HepG2 (cell line): ENCODE data around the gene PRKCG. TPM values are rescaled to one million over a fixed set of nuclear protein-coding genes. Genes with fewer than 3 reads are reported as not detected.

Experiments
- BORCS8-MEF2B ChIP-seq: sonication (generic); formaldehyde crosslinking; IDR thresholded peaks from 2 replicates; pipeline ENCODE4 v1.8.0; 2022; ENCODE audit warnings: mild to moderate bottlenecking, missing genetic modification reagents
- NAIF1 ChIP-seq: sonication (generic); formaldehyde crosslinking; IDR thresholded peaks from 2 replicates; pipeline ENCODE4 v1.5.0; 2020; ENCODE audit warnings: mild to moderate bottlenecking, missing genetic modification reagents, borderline replicate concordance
- ZNF24 ChIP-seq: fragments of 450-650 bp; IDR thresholded peaks from 2 replicates; pipeline ENCODE4 v1.6.1; 2017; ENCODE audit warnings: antibody characterized with exemption, mild to moderate bottlenecking
- ZNF382 ChIP-seq: sonication (generic); formaldehyde crosslinking; IDR thresholded peaks from 2 replicates; pipeline ENCODE4 v1.5.0; 2020; ENCODE audit warnings: missing genetic modification reagents, mild to moderate bottlenecking, borderline replicate concordance
- polyA plus RNA-seq, 8 experiments: library from polyadenylated mRNA; depleted of rRNA in 3 of 8; stranded (reverse) in 7 of 8; unstranded in 1 of 8; fragments of >200 nt; fragmentation: Illumina TruSeq in 4 of 8; extraction: Trizol in 4 of 8; gene quantifications; 2 replicates each; pipeline versions ENCODE4 v1.2.1 to v1.2.3, GENCODE V29; 2011 to 2016; ENCODE audit warnings: low read depth in 4 of 8, missing spikeins in 1 of 8, mixed read lengths in 1 of 8; ENCODE audit not compliant: insufficient read depth in 1 of 8
- total RNA-seq, 5 experiments: library from RNA; depleted of rRNA; stranded (reverse); fragments of >200 nt; fragmentation: Illumina TruSeq; extraction: Trizol; gene quantifications; 2 replicates each; pipeline ENCODE4 v1.2.3, GENCODE V29; 2016; ENCODE audit warnings: low read depth in 1 of 5
- TF ChIP-seq, protein P1 (sequence below): sonication (generic); formaldehyde crosslinking; IDR thresholded peaks from 2 replicates; pipeline ENCODE4 v1.9.0; 2021; ENCODE audit warnings: mild to moderate bottlenecking, missing genetic modification reagents
- TF ChIP-seq, protein P2 (sequence below): sonication (generic); formaldehyde crosslinking; conservative IDR thresholded peaks from 2 replicates; pipeline ENCODE4 v1.5.0; 2020; ENCODE audit warnings: missing genetic modification reagents
- TF ChIP-seq, protein P3 (sequence below): IDR thresholded peaks from 2 replicates; pipeline ENCODE4 v1.6.1; 2016; ENCODE audit warnings: low read depth, borderline replicate concordance
- TF ChIP-seq, protein P4 (sequence below): sonication (generic); formaldehyde crosslinking; IDR thresholded peaks from 2 replicates; pipeline ENCODE4 v1.5.0; 2020; ENCODE audit warnings: mild to moderate bottlenecking, missing genetic modification reagents
- TF ChIP-seq, protein P5 (sequence below): sonication (generic); formaldehyde crosslinking; IDR thresholded peaks from 2 replicates; pipeline ENCODE4 v1.4.0; 2020; ENCODE audit warnings: mild to moderate bottlenecking, missing genetic modification reagents, borderline replicate concordance

Gene PRKCG
- total and polyA plus RNA-seq, 2 of the 13 experiments (the other 11 are each of a cell fraction or from before 2014, with no cell fraction given): 0.02 to 0.03 TPM

DNA sequence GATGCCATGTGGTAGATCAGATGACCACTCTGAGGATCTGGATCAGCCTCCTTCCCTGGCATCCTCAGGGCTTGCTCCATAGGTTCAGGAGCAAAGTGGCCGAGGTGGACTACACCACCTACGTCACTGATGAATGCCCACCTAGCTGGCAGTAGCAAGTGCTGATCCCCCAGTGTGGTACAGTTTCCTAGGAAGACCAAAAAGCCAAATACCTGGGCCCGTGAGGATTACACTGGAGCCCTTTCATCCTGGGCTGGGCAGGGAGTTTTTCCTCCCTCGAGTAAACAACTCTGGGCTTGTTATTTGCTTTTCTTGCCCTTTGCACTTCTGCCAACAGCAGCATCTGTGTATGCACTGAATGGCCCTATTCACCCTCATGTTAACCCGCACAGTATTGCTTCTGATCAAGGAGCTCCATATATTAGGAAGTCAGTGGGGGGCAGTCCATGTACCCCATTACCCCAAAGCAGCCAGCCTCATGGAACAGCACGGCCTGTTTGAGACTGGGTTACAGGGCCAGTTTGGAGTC lies 17.6 kb upstream of the PRKCG start (continued):
- TF ChIP-seq, protein P1, sequence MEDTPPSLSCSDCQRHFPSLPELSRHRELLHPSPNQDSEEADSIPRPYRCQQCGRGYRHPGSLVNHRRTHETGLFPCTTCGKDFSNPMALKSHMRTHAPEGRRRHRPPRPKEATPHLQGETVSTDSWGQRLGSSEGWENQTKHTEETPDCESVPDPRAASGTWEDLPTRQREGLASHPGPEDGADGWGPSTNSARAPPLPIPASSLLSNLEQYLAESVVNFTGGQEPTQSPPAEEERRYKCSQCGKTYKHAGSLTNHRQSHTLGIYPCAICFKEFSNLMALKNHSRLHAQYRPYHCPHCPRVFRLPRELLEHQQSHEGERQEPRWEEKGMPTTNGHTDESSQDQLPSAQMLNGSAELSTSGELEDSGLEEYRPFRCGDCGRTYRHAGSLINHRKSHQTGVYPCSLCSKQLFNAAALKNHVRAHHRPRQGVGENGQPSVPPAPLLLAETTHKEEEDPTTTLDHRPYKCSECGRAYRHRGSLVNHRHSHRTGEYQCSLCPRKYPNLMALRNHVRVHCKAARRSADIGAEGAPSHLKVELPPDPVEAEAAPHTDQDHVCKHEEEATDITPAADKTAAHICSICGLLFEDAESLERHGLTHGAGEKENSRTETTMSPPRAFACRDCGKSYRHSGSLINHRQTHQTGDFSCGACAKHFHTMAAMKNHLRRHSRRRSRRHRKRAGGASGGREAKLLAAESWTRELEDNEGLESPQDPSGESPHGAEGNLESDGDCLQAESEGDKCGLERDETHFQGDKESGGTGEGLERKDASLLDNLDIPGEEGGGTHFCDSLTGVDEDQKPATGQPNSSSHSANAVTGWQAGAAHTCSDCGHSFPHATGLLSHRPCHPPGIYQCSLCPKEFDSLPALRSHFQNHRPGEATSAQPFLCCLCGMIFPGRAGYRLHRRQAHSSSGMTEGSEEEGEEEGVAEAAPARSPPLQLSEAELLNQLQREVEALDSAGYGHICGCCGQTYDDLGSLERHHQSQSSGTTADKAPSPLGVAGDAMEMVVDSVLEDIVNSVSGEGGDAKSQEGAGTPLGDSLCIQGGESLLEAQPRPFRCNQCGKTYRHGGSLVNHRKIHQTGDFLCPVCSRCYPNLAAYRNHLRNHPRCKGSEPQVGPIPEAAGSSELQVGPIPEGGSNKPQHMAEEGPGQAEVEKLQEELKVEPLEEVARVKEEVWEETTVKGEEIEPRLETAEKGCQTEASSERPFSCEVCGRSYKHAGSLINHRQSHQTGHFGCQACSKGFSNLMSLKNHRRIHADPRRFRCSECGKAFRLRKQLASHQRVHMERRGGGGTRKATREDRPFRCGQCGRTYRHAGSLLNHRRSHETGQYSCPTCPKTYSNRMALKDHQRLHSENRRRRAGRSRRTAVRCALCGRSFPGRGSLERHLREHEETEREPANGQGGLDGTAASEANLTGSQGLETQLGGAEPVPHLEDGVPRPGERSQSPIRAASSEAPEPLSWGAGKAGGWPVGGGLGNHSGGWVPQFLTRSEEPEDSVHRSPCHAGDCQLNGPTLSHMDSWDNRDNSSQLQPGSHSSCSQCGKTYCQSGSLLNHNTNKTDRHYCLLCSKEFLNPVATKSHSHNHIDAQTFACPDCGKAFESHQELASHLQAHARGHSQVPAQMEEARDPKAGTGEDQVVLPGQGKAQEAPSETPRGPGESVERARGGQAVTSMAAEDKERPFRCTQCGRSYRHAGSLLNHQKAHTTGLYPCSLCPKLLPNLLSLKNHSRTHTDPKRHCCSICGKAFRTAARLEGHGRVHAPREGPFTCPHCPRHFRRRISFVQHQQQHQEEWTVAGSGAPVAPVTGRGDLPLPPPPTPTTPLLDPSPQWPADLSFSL: no peak
- TF ChIP-seq ZNF382 (CRISPR knock-in tag) (no peak), BORCS8-MEF2B (no peak), ZNF24 (peak; percentile 44; the same call in 1 of the 2 replicates), NAIF1 (0 out of 2 replicates have a peak, but pooled peaks have one; percentile 29)
- TF ChIP-seq, protein P2, sequence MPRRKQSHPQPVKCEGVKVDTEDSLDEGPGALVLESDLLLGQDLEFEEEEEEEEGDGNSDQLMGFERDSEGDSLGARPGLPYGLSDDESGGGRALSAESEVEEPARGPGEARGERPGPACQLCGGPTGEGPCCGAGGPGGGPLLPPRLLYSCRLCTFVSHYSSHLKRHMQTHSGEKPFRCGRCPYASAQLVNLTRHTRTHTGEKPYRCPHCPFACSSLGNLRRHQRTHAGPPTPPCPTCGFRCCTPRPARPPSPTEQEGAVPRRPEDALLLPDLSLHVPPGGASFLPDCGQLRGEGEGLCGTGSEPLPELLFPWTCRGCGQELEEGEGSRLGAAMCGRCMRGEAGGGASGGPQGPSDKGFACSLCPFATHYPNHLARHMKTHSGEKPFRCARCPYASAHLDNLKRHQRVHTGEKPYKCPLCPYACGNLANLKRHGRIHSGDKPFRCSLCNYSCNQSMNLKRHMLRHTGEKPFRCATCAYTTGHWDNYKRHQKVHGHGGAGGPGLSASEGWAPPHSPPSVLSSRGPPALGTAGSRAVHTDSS (CRISPR knock-in tag): no peak
- TF ChIP-seq, protein P3, sequence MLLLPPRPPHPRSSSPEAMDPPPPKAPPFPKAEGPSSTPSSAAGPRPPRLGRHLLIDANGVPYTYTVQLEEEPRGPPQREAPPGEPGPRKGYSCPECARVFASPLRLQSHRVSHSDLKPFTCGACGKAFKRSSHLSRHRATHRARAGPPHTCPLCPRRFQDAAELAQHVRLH: peak; percentile 54; the same call in 1 of the 2 replicates
- TF ChIP-seq, protein P4, sequence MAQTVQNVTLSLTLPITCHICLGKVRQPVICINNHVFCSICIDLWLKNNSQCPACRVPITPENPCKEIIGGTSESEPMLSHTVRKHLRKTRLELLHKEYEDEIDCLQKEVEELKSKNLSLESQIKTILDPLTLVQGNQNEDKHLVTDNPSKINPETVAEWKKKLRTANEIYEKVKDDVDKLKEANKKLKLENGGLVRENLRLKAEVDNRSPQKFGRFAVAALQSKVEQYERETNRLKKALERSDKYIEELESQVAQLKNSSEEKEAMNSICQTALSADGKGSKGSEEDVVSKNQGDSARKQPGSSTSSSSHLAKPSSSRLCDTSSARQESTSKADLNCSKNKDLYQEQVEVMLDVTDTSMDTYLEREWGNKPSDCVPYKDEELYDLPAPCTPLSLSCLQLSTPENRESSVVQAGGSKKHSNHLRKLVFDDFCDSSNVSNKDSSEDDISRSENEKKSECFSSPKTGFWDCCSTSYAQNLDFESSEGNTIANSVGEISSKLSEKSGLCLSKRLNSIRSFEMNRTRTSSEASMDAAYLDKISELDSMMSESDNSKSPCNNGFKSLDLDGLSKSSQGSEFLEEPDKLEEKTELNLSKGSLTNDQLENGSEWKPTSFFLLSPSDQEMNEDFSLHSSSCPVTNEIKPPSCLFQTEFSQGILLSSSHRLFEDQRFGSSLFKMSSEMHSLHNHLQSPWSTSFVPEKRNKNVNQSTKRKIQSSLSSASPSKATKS (CRISPR knock-in tag): no peak
- TF ChIP-seq, protein P5, sequence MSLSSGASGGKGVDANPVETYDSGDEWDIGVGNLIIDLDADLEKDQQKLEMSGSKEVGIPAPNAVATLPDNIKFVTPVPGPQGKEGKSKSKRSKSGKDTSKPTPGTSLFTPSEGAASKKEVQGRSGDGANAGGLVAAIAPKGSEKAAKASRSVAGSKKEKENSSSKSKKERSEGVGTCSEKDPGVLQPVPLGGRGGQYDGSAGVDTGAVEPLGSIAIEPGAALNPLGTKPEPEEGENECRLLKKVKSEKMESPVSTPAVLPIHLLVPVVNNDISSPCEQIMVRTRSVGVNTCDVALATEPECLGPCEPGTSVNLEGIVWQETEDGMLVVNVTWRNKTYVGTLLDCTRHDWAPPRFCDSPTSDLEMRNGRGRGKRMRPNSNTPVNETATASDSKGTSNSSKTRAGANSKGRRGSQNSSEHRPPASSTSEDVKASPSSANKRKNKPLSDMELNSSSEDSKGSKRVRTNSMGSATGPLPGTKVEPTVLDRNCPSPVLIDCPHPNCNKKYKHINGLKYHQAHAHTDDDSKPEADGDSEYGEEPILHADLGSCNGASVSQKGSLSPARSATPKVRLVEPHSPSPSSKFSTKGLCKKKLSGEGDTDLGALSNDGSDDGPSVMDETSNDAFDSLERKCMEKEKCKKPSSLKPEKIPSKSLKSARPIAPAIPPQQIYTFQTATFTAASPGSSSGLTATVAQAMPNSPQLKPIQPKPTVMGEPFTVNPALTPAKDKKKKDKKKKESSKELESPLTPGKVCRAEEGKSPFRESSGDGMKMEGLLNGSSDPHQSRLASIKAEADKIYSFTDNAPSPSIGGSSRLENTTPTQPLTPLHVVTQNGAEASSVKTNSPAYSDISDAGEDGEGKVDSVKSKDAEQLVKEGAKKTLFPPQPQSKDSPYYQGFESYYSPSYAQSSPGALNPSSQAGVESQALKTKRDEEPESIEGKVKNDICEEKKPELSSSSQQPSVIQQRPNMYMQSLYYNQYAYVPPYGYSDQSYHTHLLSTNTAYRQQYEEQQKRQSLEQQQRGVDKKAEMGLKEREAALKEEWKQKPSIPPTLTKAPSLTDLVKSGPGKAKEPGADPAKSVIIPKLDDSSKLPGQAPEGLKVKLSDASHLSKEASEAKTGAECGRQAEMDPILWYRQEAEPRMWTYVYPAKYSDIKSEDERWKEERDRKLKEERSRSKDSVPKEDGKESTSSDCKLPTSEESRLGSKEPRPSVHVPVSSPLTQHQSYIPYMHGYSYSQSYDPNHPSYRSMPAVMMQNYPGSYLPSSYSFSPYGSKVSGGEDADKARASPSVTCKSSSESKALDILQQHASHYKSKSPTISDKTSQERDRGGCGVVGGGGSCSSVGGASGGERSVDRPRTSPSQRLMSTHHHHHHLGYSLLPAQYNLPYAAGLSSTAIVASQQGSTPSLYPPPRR: peak; percentile 91
